Adrenal gland (tissue), 12 donors: ENCODE results near the gene MMEL1. TPM values are rescaled to one million over a fixed set of nuclear protein-coding genes. Genes with fewer than 3 reads are reported as not detected.

Experiments
- DNase-seq, 7 donors: peaks; one replicate each; pipeline ENCODE4 v3.0.0-alpha.2; 2019 to 2020
- H3K27ac ChIP-seq, 5 donors: fragments of 200-600 bp; sonication (generic) in 4 of 5; 1 replicate in 3 of 5; 2 replicates in 2 of 5; pipeline versions ENCODE4 v1.5.1 to v1.8.0; 2016 to 2020; ENCODE audit warnings: mild to moderate bottlenecking in 1 of 5
- H3K27me3 ChIP-seq: fragments of 200-600 bp; 2 replicates; pipeline ENCODE4 v1.8.0; 2021
- H3K36me3 ChIP-seq, 2 donors: fragments of 200-600 bp; replicated peaks in 1 of 2; 1 replicate in 1 of 2; 2 replicates in 1 of 2; pipeline versions ENCODE4 v1.5.1 to v1.8.0; 2018 to 2022
- H3K4me1 ChIP-seq, 2 donors: fragments of 200-600 bp; replicated peaks in 1 of 2; 1 replicate in 1 of 2; 2 replicates in 1 of 2; pipeline versions ENCODE4 v1.5.1 to v1.8.0; 2018 to 2021
- H3K4me3 ChIP-seq, 4 donors: fragments of 200-600 bp; sonication (generic) in 3 of 4; one replicate each; pipeline ENCODE4 v1.5.1; 2016 to 2018
- H3K9me3 ChIP-seq, 3 donors: fragments of 200-600 bp; sonication (generic) in 1 of 3; replicated peaks in 1 of 3; 1 replicate in 2 of 3; 2 replicates in 1 of 3; pipeline versions ENCODE4 v1.5.1 to v1.8.0; 2016 to 2021
- CTCF ChIP-seq, 6 experiments: fragments of 450-650 bp in 4 of 6; fragments of 200-600 bp in 2 of 6; sonication (generic) in 1 of 6; IDR thresholded peaks; 1 replicate in 5 of 6; 2 replicates in 1 of 6; pipeline versions ENCODE4 v1.5.1 to v1.8.0; 2016 to 2021; ENCODE audit warnings: antibody characterized with exemption in 6 of 6, mild to moderate bottlenecking in 2 of 6, moderate library complexity in 1 of 6
- POLR2A ChIP-seq, 2 donors: fragments of 450-650 bp; IDR thresholded peaks; one replicate each; pipeline ENCODE4 v1.6.1; 2017; ENCODE audit warnings: antibody characterized with exemption in 2 of 2, mild to moderate bottlenecking in 2 of 2, moderate library complexity in 1 of 2
- WGBS, 4 donors: extraction: QIAGEN DNeasy Blood & Tissue Kit in 2 of 4; methylation state at CpG; one replicate each; pipeline versions ENCODE4 v1.1.5 to v1.1.7; 2013 to 2017; 5-methylcytosine and 5-hydroxymethylcytosine counted together
- intact Hi-C, 2 donors: fragments of 100-400 bp; cut with DNase I; formaldehyde crosslinking; loops; one replicate each; pipeline versions ENCODE4 v1.14.1 to v1.15.0; 2022 to 2023
- polyA plus RNA-seq, 3 donors: library from polyadenylated mRNA; stranded (reverse); fragments of 200-250 nt in 2 of 3; fragments of 350-450 nt in 1 of 3; fragmentation: Illumina TruSeq in 1 of 3; extraction: RNeasy Lipid Tissue Mini Kit (QIAGEN cat#74804) in 1 of 3; gene quantifications; one replicate each; pipeline ENCODE4 v1.2.3, GENCODE V29; 2013 to 2014
- total RNA-seq, 9 donors: library from RNA; depleted of rRNA in 4 of 9; stranded (reverse); fragments of >200 nt in 4 of 9; fragments of 120-200 nt in 1 of 9; fragmentation: NEBNext Ultra II Directional in 1 of 9; extraction: Animal tissue kit (Norgen Biotek cat#: 25700) in 1 of 9; gene quantifications; one replicate each; pipeline versions ENCODE4 v1.1.0 to v1.2.4, GENCODE V29; 2013 to 2023
- donor health status: healthy with polysubstance abuse.
- donor health status: Bipolar disorder and iron deficiency.
- donor health status: DM: yes; HTN: yes; CAD: no.
- donor health status: DM: no; HTN: no; CAD: no.
- donor health status: DM: no; HTN: no; CAD: no.
- donor health status: DM: yes; HTN: yes; CAD: no.

MMEL1 gene
- total and polyA plus RNA-seq, 12 donors: 0.30 to 8.2 (median 2.6) TPM

GRCh38 chr1:2595261-2595811 is 37.5 kb downstream of the MMEL1 start:
- Histone ChIP-seq H3K27ac (no peak overlapping the region), H3K4me1 (peaks cover 5 to 13% of the 10 kb centered on the region in 2 donors), H3K36me3 (no peaks in the 10 kb centered on the region), H3K9me3 (peaks cover 0 to 9% (median 0%) of the 10 kb centered on the region in 3 donors), H3K27me3 (no peaks in the 10 kb centered on the region), H3K4me3 (no peak overlapping the region)
- intact Hi-C loops: no loop called here
- TF ChIP-seq CTCF (IDR thresholded peaks at IDR 0.05) (no peak), POLR2A (IDR thresholded peaks at IDR 0.05) (no peak)
- peak in 1 of 7 donors; percentile 13 for DNase-seq
- WGBS, 4 donors: 67 to 84% (median 82%) methylated on average over 6 to 19 of the region's 19 CpGs

GRCh38 chr1:2594641-2595131 is 38.1 kb downstream of the MMEL1 start:
- TF ChIP-seq CTCF (IDR thresholded peaks at IDR 0.05) (no peak), POLR2A (IDR thresholded peaks at IDR 0.05) (no peak)
- 91 to 100% (median 94%) methylated on average over 1 to 17 of the region's 17 CpGs for WGBS, 4 donors
- no peak overlapping the region for H3K27ac ChIP-seq
- peaks cover 5 to 13% of the 10 kb centered on the region in 2 donors for H3K4me1 ChIP-seq
- no peak overlapping the region for H3K4me3 ChIP-seq
- H3K9me3 ChIP-seq: peaks cover 0 to 9% (median 0%) of the 10 kb centered on the region in 3 donors
- no peaks in the 10 kb centered on the region for H3K36me3 ChIP-seq
- DNase-seq: peak in 1 of 7 donors; percentile 16
- intact Hi-C loops: loop anchor here in 1 of 2 donors (5.0 kb wide), 1 partner anchor 43 kb away; no protein-coding TSS in a partner anchor
- H3K27me3 ChIP-seq: no peaks in the 10 kb centered on the region

- Histone ChIP-seq H3K9me3 (peaks cover 0 to 5% (median 0%) of the 10 kb centered on the region in 3 donors), H3K36me3 (no peaks in the 10 kb centered on the region), H3K4me3 (peak overlapping the region in 1 of 4 donors; percentile 31), H3K4me1 (peaks cover 5 to 13% of the 10 kb centered on the region in 2 donors), H3K27me3 (no peaks in the 10 kb centered on the region), H3K27ac (no peak overlapping the region)
- intact Hi-C loops: loop anchor here in 1 of 2 donors (5.0 kb wide), 1 partner anchor 43 kb away; no protein-coding TSS in a partner anchor
- WGBS, 4 donors: 22 to 39% (median 32%) methylated on average over 10 to 20 of the region's 20 CpGs
- peak; percentile 14 to 77 (median 70) for DNase-seq
- TF ChIP-seq CTCF (IDR thresholded peaks at IDR 0.05): no peak
- no peak for TF ChIP-seq POLR2A (IDR thresholded peaks at IDR 0.05)
Observed at GRCh38 chr1:2594001-2594640, 38.7 kb downstream of the MMEL1 start.

GRCh38 chr1:2593251-2593878 is 39.5 kb downstream of the MMEL1 start:
- peak in 1 of 7 donors; percentile 11 for DNase-seq
- WGBS, 4 donors: 36 to 59% (median 56%) methylated on average over 16 to 26 of the region's 26 CpGs

More at GRCh38 chr1:2593251-2593878, 39.5 kb downstream of the MMEL1 start:
- no peak overlapping the region for H3K27ac ChIP-seq
- H3K4me1 ChIP-seq: peaks cover 5 to 13% of the 10 kb centered on the region in 2 donors
- TF ChIP-seq POLR2A (IDR thresholded peaks at IDR 0.05) (no peak), CTCF (IDR thresholded peaks at IDR 0.05) (no peak)
- H3K4me3 ChIP-seq: peak overlapping the region in 1 of 4 donors; percentile 31
- intact Hi-C loops: loop anchor here in 1 of 2 donors (5.0 kb wide), 1 partner anchor 44 kb away; no protein-coding TSS in a partner anchor
- no peaks in the 10 kb centered on the region for H3K9me3 ChIP-seq
- no peaks in the 10 kb centered on the region for H3K27me3 ChIP-seq
- no peaks in the 10 kb centered on the region for H3K36me3 ChIP-seq
